SK-N-SH treated with all-trans-retinoic acid at 6 μM for 48 hours (cell line): ENCODE results near the gene PEX7.

Experiments
- GLIS3 ChIP-seq: fragments of 250-450 bp; sonication (Bioruptor Pico); IDR thresholded peaks from 2 replicates; pipeline ENCODE4 v1.5.0; 2020; ENCODE audit warnings: mild to moderate bottlenecking, moderate library complexity
- OSR1 ChIP-seq: fragments of 250-450 bp; sonication (Bioruptor Pico); IDR thresholded peaks from 2 replicates; pipeline ENCODE4 v1.8.0; 2022; ENCODE audit warnings: moderate library complexity, mild to moderate bottlenecking, inconsistent platforms
- PATZ1 ChIP-seq: fragments of 250-450 bp; sonication (Bioruptor Pico); IDR thresholded peaks from 2 replicates; pipeline ENCODE4 v1.8.0; 2020; ENCODE audit warnings: mild to moderate bottlenecking, moderate library complexity, borderline replicate concordance
- TSHZ2 ChIP-seq: fragments of 250-450 bp; sonication (Bioruptor Pico); IDR thresholded peaks from 2 replicates; pipeline ENCODE4 v1.5.0; 2020; ENCODE audit warnings: mild to moderate bottlenecking, moderate library complexity
- ZFP3 ChIP-seq: fragments of 250-450 bp; sonication (Bioruptor Pico); IDR thresholded peaks from 2 replicates; pipeline ENCODE4 v1.5.0; 2020; ENCODE audit warnings: mild to moderate bottlenecking, moderate library complexity
- ZFP30 ChIP-seq: fragments of 450-650 bp; formaldehyde crosslinking; IDR thresholded peaks from 2 replicates; pipeline ENCODE4 v1.5.0; 2022; ENCODE audit warnings: mild to moderate bottlenecking, moderate library complexity

GRCh38 chr6:136798044-136798443, 24.3 kb upstream of the PEX7 start:
- TF ChIP-seq OSR1 (CRISPR knock-in tag) (no peak), ZFP30 (CRISPR knock-in tag) (no peak), PATZ1 (CRISPR knock-in tag) (no peak), TSHZ2 (no peak), GLIS3 (CRISPR knock-in tag) (no peak), ZFP3 (no peak)
